HG03571 (cell line): ENCODE measurements around the gene BMF.
A peak's percentile ranks its signal among the peaks of the same experiment; 100 is the strongest.
"Not testable (repeated sequence)": the region's sequence is repeated elsewhere in the genome, so short reads cannot be mapped to it uniquely, and the experiment has no call there.

Experiments
- ATAC-seq: cut with Tn5 transposase; IDR thresholded peaks from one replicate; pipeline ENCODE4 v1.9.1; 2021; ENCODE audit not compliant: unreplicated experiment

BMF gene

DNA sequence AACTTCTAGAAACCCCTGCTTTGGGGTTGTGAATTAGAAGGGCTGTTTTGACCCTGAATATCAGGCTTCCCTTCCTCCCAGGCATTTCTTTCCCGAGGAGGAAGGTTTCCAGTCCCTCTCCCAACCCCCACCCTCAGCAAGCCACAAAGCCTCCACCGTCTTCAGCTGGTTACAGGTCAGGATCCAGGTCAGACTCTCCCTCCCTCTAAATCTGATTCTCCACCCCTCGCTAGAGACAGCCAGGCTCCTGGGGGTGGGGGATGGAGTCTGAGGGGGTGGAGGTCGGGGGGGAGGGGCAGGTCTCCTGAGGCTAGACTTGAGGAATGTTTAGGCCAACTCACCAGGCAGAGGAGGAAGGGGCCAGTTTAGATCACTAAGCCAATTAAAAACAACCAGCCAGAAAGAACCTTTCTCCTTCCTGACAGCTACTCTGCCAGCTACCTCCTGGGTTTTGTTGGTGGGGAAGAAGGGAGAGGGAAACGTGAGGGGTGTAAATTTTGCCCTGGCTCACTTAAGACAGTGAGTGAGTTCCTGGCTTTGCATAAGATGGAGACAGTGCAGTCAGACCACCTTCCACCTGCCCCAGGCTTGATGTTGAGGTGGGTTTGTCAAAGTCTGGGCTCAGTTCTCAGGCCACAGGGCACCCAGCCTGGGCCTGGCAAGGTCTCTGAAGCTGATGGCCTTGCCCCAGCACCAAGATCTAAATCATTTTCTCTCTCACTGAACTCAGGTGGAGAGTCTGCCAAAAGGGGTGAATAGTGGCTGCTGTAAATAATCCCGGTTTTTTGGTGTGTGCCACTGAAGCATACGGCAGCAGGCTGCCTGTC lies 19.5 kb downstream of the BMF start:
- no peak for ATAC-seq

DNA sequence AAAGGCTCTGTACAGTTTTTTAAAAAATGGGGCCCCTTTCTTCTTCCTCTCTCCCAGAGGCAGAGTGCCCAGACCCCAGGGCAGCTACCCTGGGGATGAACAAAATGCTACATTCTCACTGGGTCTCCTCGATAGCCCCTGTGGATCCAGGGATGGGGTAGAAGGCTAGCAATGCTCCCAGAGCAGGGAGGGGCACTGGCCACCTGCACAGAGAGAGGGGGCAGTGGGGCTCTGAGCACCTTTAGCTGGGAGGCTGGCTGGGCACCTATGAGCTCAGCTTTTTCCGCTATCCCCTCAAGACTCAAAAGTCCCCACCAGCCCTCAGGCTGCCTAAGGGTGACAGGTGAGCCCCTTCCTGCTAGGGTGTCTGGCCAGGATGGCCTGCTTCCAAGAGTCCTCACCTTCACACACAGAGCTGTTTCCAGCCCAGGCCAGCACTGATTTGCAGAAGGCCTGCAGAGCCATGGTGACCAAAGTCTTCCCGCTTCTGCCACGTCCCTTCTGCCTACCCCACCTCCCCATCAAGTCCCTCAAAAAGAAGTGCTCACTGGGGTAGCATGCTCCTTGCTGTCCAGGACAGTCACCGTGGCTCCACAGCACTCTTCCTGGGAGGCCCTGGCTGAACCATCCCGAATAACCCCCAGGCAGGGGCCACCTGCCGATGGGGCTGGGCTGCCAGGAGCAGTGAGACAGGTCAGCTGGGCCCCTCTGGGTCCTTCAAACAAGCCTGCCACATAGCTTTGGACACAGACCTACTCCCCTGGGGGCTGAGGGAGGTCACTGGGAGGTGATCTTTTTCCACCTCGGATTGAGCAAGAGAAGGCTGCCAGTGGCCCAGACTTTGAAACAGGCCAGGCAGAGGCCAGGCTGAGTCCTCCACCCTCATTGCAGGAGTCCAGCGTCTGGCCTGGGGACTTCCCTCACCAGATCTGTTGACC lies 20.4 kb downstream of the BMF start:
- no peak for ATAC-seq

DNA sequence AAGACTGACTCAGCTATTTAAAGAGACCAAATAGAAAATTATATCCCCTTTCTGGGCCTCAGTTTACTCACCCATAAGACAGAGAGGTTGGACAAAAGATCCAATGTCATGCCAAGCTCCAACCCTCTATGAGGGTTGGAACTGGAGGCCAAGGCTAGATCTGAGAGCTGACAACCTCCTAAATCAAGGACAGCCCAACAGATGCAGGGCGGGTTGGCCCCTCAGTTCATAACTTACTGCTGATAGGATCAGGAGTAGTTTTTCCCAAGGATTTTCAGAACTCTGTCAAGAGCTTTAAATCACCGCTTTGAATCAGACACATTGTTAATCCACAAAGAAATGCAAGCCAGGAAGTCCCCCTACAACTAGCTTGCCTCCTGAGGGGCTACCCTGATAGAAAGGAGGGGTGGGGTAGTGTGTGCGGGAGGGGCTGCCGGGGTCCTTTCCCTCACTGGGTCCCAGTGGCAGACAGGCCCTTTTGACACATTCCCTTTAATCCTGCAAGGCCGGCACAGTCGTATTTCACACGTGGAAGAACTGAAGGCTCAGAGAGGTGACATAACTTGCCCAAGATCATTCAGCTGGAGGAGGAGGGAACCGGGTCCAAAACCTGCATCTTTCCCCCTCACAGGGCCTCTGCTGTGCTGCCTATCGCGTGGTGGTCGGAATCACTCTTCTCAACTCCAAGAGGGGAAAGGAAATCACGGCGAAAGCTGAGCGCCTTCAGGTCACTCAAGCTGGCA lies 21.4 kb downstream of the BMF start:
- no peak for ATAC-seq

DNA sequence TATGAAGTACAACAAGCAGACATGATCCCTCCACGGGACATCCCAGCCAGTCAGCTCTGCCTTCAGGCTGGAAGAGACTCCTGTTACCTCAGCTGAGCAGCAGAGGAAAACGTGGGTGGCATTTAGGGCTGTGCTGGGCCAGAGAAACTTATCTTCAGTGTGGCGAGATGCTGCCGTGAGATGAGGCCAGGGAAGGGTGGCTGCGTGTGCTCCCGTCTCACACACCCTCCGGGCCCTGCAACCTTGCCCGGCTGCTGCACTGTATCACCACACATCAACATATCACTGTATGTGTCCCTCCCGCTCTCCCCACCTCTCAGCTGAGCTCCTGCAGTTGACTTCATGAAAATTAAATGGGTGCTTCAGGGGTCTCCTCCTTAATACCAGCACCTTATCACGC lies 23.4 kb downstream of the BMF start:
- ATAC-seq = no peak

DNA sequence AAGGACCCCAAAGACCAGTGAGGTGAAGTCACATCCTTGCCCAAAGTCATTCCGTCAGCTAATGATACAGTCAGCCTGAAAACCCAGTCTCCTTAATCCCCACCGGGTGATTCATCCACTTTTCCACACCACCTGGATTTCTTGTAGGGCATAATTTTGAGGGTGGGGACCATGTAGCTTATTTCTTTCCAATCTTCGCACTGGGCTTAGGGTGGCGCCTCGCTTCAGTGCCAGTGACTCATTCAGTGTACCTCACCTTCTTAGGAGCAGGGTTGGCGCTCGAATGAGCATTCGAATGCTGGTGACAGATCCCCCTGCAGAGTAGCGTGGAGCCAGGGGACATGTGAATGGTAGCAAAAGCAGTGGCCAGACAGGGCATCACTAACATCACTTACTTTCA lies 24.0 kb downstream of the BMF start:
- no peak for ATAC-seq

DNA sequence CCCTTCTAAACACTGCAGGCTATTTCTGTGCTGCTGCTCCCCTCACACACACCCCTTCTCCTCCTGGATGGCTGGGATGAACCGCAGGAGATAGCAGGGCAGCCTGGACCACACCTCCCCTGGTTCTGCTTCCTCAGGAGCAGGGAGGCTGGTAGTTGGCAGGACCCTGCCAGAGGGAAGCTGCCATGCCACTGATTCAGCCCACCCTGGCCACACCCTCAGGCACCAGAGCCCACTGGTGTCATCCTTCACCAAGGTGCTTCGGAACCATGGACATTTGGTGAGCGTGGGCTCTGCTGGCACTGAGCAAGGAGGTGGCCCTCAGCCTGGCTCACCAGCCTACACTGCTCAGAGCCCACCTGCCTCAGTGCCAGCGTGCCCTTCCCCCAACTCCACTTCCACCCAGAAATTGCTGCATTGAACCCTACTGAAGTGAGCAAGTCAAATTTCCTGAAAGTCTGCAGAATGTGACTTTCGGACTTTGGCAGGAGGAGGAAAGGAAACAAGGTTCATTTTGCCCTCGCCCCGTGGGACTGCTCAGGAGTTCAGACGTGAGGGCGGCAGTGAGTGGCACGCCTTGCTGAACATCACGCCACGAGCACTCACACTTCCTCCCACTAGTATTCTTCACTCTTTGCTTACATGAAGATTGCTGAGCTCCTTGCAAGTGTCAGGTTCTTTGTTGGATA lies 26.3 kb downstream of the BMF start:
- ATAC-seq = no peak

DNA sequence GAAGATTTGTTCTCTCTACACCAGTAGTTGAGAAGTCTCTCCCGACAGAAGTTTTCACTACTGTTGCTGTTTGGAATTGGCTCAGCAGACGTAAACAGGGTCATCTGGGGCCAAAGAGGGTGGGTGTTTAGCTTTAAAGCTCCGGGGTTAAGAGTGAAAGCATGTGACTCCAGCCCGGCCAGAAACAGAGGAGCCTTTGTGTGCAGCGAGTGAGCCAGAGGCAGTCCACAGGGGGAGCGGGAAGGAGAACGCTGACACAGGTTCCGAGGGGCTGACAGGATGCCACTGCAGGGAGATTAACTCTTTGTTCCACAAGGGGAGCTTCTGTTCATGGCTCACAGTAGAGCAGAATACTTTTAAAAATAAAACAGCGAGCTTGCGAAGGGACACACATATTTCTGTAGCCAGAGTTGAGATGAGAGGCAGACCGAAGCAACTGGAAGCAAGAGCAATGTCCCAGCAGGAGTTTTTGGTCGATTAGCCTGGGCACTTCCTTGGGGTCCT lies 26.9 kb downstream of the BMF start:
- no peak for ATAC-seq

DNA sequence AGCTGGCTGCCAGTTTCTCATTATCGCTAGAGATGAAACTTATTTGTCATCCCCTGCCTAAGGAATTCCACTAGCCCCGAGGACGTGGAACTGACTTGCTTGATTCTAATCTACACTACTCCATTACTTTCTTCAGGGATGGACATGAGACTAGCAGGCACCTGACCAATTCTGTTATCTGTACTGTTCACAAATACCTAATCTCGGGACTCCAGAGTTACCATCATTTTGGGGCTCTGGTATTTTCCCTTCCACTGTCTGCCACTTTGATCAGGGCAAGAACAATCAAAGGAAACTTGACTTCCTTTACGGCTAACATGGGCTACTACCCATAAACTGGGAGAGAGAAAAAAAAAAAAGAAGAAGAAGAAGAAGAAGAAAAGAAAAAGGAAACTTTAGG lies 27.8 kb downstream of the BMF start:
- no peak for ATAC-seq

DNA sequence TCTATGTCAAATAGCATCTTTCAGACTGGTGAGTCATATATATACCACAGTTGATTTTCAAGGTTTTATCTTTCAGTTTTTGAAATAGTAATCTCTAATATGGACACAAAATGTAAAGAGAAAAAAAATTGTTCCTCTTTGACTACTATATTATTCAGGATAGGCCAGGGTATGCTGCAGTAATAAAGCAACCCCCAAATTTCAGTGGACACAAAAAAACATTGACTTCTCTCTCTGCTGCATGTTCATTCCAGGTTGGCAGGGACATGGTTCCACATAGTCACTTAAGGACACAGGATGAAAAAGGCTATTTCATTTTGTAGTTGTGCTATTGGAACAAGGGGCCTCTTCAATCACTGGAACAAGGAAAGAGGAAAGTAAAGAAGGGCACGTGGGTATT lies 28.6 kb downstream of the BMF start:
- ATAC-seq = no peak

DNA sequence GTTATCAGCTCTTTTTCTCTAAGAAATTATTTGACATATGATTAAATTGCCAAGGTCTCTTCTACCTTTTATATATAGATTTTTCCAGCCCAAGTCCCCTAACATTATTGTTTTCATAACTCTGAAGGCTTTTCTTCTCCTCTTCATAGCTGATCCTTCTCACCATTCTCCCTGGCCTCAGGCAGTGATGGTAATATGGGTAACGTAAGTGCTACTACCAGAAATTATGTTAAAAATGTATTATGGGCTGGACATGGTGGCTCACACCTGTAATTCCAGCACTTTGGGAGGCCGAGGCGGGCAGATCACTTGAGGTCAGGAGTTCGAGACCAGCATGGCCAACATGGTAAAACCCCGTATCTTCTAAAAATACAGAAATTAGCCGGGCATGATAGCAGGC lies 29.2 kb downstream of the BMF start:
- no peak for ATAC-seq

DNA sequence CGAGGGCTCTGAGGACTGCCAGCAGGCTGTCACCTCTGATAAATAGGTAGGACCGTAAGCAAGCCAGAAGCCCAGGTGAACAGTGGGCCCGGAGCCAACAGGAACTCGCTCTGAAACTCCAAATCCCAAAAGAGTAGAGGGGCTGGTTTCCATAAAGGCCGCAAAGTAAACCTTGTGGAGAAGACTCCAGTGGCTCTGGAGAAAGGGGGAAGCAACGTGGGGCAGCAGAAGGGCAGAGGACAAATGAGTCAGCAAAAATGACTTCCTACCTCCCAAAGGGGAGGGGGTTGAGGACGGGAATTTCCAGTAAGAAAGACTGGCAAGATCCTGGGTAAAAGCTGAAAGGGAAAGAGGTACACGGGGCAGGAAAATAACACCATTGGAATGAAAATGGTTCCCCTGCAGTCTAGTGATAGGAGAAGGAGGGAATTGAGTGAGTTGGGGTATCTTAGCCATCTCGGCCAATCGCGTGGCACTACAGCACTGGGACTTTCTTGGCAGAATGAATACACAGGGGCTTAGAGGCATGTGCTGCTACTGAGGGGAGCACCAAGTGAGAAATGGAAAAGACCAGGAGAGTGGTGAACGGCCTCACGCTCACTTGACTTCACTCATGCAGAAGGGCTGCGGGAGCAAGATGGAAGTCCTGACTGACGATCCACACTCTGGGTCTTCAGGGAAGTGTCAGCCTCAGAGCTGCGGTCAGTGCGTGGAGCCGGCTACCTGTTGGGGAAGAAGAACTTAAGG lies 33.2 kb downstream of the BMF start:
- no peak for ATAC-seq

DNA sequence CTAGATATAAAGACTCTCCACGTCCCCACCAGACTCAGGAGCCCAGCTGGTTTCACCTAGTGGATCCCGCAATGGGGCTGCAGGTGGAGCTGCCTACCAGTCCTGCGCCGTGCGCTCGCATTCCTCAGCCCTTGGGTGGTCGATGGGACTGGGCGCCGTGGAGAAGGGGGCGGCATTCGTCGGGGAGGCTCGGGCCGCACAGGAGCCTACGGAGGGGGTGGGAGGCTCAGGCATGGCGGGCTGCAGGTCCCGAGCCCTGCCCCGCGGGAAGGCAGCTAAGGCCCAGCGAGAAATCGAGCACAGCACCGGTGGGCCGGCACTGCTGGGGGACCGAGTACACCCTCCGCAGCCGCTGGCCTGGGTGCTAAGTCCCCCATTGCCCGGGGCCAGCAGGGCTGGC lies 34.0 kb downstream of the BMF start:
- ATAC-seq = not testable (repeated sequence)

DNA sequence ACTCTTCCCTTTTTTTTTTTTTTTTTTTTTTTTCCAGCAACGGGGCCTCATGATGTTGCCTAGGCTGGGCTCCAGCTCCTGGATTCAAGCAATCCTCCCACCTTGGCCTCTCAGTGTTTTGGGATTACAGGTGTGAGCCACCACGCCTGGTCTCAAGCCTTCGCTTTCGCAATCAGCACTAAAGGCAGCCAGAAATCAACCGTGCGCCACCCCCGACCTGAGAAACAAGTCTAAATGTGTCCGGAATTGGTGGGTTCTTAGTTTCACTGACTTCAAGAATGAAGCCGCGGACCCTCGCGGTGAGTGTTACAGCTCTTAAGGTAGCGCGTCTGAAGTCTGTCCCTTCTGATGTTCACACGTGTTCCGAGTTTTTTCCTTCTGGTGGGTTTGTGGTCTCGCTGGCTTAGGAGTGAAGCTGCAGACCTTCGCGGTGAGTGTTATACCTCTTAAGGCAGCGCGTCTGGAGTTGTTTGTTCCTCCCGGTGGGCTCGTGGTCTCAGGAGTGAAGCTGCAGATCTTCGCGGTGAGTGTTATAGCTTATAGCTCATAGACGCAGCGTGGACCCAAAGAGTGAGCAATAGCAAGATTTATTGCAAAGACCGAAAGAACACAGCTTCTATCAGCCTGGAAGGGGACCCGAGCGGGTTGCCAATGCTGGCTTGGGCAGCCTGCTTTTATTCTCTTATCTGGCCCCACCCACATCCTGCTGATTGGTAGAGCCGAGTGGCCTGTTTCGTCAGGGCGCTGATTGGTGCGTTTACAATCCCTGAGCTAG lies 34.8 kb downstream of the BMF start:
- not testable (repeated sequence) for ATAC-seq

DNA sequence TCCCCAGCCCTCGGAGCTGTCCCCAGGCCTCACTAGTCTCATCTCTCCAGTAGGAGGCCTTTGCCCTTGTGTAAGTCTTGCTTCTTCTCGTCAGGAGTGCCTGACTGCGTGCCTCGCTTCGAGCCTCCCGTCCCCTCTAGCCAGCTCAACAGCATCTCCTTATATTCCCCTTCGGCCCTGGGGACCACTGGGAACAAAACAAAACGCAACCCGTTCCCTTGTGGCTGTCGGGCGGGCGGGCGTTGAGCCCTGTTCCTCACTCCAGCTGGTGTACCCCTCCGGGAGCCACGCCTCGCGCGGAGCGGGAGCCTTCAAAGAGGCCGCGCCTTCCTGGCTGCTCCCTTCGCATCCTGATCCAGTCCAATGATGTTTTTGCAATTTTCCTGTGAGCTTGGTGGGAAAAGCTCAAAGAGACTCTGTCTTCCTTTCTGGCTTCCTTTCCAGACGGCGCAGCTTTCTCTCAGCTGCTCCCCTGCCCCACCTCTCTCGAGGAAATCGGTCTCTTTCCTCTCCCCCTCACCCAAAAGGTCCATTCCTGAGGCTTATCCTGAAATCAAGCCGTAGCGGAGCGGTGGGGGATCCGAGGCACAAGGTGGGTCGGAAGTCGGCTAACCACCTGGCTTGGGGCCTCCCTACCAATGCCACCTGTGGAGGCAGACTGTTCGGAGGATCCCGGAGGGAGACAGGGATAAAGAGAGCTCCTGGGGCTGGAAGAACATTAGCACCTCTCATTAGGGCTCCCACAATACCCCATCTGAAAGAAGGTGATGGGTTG lies 36.3 kb downstream of the BMF start:
- ATAC-seq = no peak

DNA sequence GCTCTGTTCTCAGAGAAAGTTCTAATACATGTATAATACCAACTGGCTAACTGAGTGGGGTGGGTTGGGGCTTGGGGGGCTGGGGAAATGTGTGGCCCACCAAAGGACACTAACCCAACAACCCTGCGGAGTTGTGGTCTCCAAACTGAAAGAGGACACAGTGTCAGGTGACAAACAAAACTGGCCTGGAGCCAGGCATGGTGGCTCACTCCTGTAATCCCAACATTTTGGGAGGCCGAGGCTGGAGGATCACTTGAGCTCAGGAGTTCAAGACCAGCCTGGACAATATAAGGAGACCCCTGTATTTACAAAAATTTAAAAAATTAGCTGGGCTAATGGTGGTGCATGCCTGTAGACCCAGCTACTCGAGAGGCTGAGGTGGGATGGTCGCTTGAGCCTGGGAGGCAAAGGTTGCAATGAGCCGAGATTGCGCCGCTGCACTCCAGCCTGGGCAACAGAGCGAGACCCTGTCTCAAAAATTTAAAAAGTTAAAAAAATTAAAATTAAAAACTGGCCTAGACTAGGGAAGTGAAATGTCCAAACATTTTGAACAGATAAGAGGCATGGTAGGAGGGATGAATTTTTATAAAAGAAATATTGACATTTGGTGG lies 38.0 kb downstream of the BMF start:
- ATAC-seq = no peak

DNA sequence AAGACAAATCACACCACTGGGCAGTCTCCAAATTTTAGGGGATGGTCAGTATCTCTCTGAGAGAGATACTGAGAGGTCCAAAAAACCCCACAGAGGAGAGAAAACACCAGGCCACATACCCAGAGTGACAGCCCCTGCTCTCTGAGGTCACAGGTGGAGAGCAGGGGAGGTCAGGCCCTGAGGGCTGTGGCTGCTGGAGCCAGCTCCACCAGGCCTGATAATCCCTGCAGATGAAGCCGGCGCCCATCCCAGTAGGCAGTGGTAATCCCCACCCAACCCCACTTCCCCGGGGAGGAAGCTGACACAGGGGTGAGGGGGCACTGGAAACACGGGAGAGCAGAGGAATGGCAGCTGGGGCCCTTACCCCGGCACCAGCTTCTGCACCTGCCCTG lies 38.5 kb downstream of the BMF start:
- ATAC-seq = no peak

DNA sequence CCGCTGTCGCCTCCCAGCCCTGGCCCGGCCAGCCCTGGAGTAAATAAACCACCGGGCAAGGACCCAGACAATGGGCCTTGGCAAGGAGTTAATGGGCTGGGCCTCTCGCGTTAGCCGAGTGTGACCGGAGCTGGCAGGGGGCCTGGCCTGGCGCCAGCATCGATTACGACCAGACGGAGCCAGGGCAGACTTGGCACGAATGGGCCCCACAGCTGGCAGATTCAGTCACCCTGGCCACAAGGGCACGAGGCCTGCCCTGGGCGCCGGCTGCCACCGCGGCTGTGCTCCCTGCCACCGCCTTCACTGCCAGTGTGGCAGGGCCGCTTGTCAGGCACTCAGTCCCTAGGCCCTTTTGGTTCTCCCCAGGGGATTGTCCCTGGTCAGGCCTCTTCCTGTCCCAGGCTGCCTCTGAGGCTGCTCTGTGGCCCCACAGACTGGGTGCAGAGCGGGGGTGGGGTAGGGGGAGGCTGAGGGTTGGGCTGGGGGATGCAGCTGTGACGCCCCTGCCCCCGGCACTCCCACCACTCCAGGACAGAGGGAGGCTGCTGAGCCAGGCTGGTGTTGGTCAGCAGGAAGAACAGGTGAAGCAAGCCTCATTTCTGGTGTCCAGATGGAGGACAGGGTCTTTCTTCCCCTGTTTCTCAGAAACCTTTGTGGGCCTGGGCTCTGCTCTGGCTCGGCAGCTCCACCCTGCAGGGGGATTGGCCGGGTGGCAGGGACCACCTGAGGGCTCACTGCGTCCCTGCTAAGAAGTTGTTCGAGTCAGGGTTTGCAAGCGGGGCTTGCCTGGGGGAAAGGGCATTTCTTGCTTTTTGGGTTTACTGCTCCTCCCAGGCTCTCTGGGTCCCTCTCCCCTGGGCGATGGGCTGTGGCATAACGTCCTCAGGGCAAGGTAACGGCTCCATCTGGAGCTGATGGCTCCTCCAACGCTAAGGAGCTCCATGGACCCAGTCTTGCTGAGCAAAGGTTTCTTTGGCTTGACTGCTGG lies 39.2 kb downstream of the BMF start:
- peak; percentile 80 for ATAC-seq
